ENCODE results near the gene TTC27. TPM values are rescaled to one million over a fixed set of nuclear protein-coding genes. Genes with fewer than 3 reads are reported as not detected.

Gene TTC27
- total RNA-seq, 1 donor, result 10.8 TPM

GRCh38 chr2:32641180-32641579, 13.3 kb downstream of the TTC27 start:
- Histone ChIP-seq H3K9me3 (ENCODE audit: low read depth, low read length) (no peaks in the 10 kb centered on the region), H3K4me1 (ENCODE audit: insufficient read depth, low read length) (no peaks in the 10 kb centered on the region), H3K27me3 (ENCODE audit: insufficient read depth, low read length) (no peaks in the 10 kb centered on the region), H3K4me3 (ENCODE audit: low read length) (no peak overlapping the region)

- no peaks in the 10 kb centered on the region for H3K27me3 ChIP-seq (ENCODE audit: insufficient read depth, low read length)
- no peak overlapping the region for H3K4me3 ChIP-seq (ENCODE audit: low read length)
- no peaks in the 10 kb centered on the region for H3K4me1 ChIP-seq (ENCODE audit: insufficient read depth, low read length)
- no peaks in the 10 kb centered on the region for H3K9me3 ChIP-seq (ENCODE audit: low read depth, low read length)
Measured at GRCh38 chr2:32647180-32647651, 19.4 kb downstream of the TTC27 start.

DNA sequence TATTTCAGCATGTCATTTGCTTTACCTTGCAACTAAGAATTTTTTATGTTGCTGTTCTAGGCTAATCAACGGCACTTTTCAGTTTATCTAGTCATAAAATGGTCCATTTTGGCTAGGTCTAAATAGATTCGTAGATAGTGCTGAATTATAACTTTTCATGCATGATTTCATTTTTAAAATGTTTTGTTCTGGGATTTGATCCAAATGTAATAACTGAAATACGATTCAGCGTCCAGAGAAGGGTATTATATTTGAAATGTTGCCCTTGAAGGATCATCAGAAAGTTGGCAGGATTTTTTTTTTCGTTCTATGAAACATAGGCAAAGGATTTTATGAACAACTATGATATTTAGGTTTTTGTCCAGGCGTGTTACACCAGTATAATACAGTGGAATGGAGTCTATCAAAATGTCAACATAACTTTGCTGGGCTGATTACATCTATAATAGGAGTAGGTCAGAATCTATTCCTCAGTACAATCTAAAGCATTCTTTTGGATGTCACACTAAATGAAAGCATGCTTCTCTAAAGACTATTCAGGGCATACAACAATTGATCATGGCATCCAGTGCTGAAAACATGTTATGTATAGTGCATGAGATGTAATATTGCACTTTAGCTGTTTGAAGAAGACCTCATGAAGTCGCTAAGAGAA, 24.8 kb downstream of the TTC27 start:
- Histone ChIP-seq H3K27me3 (ENCODE audit: insufficient read depth, low read length) (no peaks in the 10 kb centered on the region), H3K9me3 (ENCODE audit: low read depth, low read length) (no peaks in the 10 kb centered on the region), H3K4me1 (ENCODE audit: insufficient read depth, low read length) (no peaks in the 10 kb centered on the region), H3K4me3 (ENCODE audit: low read length) (no peak overlapping the region)

DNA sequence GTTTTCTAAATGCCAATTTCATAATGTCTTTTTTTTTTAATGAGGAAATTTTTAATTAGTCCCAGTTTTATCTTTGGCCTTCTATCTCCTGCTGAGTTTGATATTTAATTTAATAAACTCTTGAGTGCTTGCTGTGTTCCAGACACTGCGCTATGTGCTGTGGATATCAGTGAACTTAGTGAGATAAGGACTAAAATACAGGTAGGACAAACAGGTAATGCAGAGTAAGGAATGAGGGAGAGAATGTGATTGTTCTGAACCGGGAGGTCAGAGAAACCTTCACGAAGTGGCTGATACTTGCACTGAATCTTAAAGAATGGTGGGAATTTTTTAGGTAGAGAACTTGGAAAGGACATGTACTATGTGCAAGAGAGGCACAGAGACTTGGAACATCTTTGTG, 28.2 kb downstream of the TTC27 start:
- Histone ChIP-seq H3K27me3 (ENCODE audit: insufficient read depth, low read length) (no peaks in the 10 kb centered on the region), H3K9me3 (ENCODE audit: low read depth, low read length) (no peaks in the 10 kb centered on the region), H3K4me1 (ENCODE audit: insufficient read depth, low read length) (no peaks in the 10 kb centered on the region), H3K4me3 (ENCODE audit: low read length) (no peak overlapping the region)

DNA sequence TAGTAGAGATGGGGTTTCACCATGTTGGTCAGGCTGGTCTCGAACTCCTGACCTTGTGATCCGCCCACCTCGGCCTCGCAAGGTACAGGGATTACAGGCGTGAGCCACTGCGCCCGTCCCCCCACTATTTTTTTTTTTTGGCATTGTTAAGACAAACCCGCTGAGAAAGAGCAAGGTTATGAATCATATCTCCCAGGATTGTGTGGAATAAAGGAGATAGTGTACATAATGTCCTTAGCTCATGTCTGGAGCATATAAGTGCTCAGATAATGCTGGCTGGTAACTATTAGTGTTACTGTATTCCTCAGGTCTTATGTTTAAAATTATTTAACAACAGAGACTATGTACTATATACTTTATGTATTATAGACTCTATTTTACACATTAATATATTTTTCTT, 36.0 kb downstream of the TTC27 start:
- no peaks in the 10 kb centered on the region for H3K9me3 ChIP-seq (ENCODE audit: low read depth, low read length)
- no peaks in the 10 kb centered on the region for H3K4me1 ChIP-seq (ENCODE audit: insufficient read depth, low read length)
- H3K4me3 ChIP-seq (ENCODE audit: low read length), result no peak overlapping the region
- H3K27me3 ChIP-seq (ENCODE audit: insufficient read depth, low read length), result no peaks in the 10 kb centered on the region

GRCh38 chr2:32666704-32667103, 38.9 kb downstream of the TTC27 start:
- no peaks in the 10 kb centered on the region for H3K9me3 ChIP-seq (ENCODE audit: low read depth, low read length)
- H3K4me1 ChIP-seq (ENCODE audit: insufficient read depth, low read length), result no peaks in the 10 kb centered on the region
- H3K4me3 ChIP-seq (ENCODE audit: low read length), result no peak overlapping the region
- H3K27me3 ChIP-seq (ENCODE audit: insufficient read depth, low read length), result no peaks in the 10 kb centered on the region

DNA sequence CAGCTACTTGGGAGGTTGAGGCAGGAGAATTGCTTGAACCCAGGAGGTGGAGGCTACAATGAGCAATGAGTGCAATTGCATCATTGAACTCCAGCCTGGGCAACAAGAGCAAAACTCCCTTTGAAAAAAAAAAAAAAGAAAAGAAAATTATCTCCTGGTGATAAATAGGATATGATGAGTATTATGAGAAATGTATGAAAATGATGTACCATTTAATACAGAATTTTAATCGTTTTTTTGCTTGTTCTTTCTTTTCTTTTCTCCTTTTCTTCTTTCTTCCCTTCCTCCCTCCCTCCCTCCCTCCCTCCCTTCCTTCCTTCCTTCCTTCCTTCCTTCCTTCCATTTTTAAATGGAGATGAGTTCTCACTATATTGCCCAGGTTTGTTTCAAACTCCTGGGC, 40.4 kb downstream of the TTC27 start:
- Histone ChIP-seq H3K4me1 (ENCODE audit: insufficient read depth, low read length) (no peaks in the 10 kb centered on the region), H3K27me3 (ENCODE audit: insufficient read depth, low read length) (no peaks in the 10 kb centered on the region), H3K4me3 (ENCODE audit: low read length) (no peak overlapping the region), H3K9me3 (ENCODE audit: low read depth, low read length) (no peaks in the 10 kb centered on the region)

GRCh38 chr2:32671885-32672533, 44.2 kb downstream of the TTC27 start:
- no peaks in the 10 kb centered on the region for H3K4me1 ChIP-seq (ENCODE audit: insufficient read depth, low read length)
- no peak overlapping the region for H3K4me3 ChIP-seq (ENCODE audit: low read length)
- no peaks in the 10 kb centered on the region for H3K27me3 ChIP-seq (ENCODE audit: insufficient read depth, low read length)
- no peaks in the 10 kb centered on the region for H3K9me3 ChIP-seq (ENCODE audit: low read depth, low read length)

- Histone ChIP-seq H3K4me3 (ENCODE audit: low read length) (no peak overlapping the region), H3K4me1 (ENCODE audit: insufficient read depth, low read length) (no peaks in the 10 kb centered on the region), H3K27me3 (ENCODE audit: insufficient read depth, low read length) (no peaks in the 10 kb centered on the region), H3K9me3 (ENCODE audit: low read depth, low read length) (no peaks in the 10 kb centered on the region)
Measured at GRCh38 chr2:32678825-32679224, 51.0 kb downstream of the TTC27 start.

DNA sequence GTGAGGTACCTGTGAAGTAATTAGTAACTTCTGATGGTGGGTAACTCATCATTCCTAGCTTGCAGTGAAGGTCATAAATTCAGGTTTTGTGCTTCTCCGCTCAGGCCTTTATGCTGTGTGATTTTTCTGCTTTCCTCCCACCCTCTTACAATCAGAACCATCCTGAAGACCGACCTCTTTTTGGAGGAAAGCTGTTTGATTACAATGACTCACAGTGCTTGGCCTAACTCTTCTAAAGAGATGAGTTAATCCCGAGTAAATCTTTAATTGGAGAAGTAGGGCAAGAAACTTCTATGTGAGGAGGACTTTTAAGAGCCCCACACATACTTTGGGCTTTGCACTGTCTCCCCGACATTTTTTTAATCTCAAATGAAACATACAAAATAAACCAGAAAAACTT, 53.1 kb downstream of the TTC27 start:
- no peaks in the 10 kb centered on the region for H3K9me3 ChIP-seq (ENCODE audit: low read depth, low read length)
- no peaks in the 10 kb centered on the region for H3K4me1 ChIP-seq (ENCODE audit: insufficient read depth, low read length)
- no peaks in the 10 kb centered on the region for H3K27me3 ChIP-seq (ENCODE audit: insufficient read depth, low read length)
- no peak overlapping the region for H3K4me3 ChIP-seq (ENCODE audit: low read length)

- H3K4me3 ChIP-seq (ENCODE audit: low read length), result no peak overlapping the region
- H3K27me3 ChIP-seq (ENCODE audit: insufficient read depth, low read length), result no peaks in the 10 kb centered on the region
- H3K9me3 ChIP-seq (ENCODE audit: low read depth, low read length), result no peaks in the 10 kb centered on the region
- no peaks in the 10 kb centered on the region for H3K4me1 ChIP-seq (ENCODE audit: insufficient read depth, low read length)
Measured at GRCh38 chr2:32683520-32684086, 55.8 kb downstream of the TTC27 start.

DNA sequence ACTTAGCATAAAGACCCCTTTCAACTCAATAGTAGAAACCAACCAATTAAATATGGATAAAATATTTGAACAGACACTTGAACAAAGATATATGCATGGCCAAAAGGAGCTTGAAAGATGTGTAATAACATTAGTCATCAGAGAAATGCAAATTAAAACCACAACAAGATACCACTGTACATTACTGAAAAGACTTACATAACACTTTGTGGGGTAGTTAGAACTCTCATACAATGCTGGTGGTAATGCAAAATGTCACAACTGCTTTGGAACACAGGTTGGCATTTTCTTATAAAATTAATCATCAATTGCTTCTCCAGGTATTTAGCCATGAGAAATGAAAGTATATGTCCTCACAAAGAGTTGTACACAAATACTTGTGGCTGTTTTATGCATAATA, 60.7 kb downstream of the TTC27 start:
- no peaks in the 10 kb centered on the region for H3K4me1 ChIP-seq (ENCODE audit: insufficient read depth, low read length)
- no peak overlapping the region for H3K4me3 ChIP-seq (ENCODE audit: low read length)
- H3K27me3 ChIP-seq (ENCODE audit: insufficient read depth, low read length), result no peaks in the 10 kb centered on the region
- H3K9me3 ChIP-seq (ENCODE audit: low read depth, low read length), result no peaks in the 10 kb centered on the region

DNA sequence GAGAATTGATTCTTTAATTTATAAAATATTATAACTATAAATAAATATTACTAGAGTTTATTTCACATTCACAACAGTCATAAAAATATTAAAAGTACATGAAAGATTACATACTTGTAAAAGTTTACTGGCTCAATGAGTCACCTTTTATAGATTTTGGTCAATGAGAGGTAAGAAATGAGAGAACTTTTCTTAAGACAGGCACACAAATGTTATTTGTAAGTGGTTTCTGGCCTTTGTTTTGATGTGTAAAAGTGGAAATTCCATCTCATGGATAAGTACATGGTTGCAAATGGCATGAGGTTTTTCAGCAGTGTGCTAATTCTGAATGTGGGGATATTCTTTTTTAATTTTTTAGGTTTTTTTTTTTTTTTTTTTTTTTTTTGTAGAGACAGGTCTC, 63.8 kb downstream of the TTC27 start:
- H3K4me3 ChIP-seq (ENCODE audit: low read length), result no peak overlapping the region
- no peaks in the 10 kb centered on the region for H3K27me3 ChIP-seq (ENCODE audit: insufficient read depth, low read length)
- H3K4me1 ChIP-seq (ENCODE audit: insufficient read depth, low read length), result no peaks in the 10 kb centered on the region
- no peaks in the 10 kb centered on the region for H3K9me3 ChIP-seq (ENCODE audit: low read depth, low read length)

DNA sequence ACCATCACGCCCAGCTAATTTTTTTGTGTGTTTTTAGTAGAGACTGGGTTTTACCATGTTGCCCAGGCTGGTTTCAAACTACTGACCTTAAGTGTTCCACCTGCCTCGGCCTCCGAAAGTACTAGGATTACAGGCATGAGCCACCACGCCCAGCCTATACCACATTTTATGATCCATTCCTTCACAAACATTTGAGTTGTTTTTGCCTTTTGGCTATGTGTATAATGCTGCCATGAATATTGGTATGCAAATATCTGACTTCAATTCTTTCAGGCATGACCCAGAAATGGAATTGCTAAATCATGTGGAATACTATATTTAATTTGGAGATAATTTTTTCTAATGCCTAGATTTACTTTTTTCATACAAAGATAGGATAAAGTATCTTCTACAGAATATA, 68.6 kb downstream of the TTC27 start:
- Histone ChIP-seq H3K4me1 (ENCODE audit: insufficient read depth, low read length) (no peaks in the 10 kb centered on the region), H3K9me3 (ENCODE audit: low read depth, low read length) (no peaks in the 10 kb centered on the region), H3K4me3 (ENCODE audit: low read length) (no peak overlapping the region), H3K27me3 (ENCODE audit: insufficient read depth, low read length) (no peaks in the 10 kb centered on the region)

DNA sequence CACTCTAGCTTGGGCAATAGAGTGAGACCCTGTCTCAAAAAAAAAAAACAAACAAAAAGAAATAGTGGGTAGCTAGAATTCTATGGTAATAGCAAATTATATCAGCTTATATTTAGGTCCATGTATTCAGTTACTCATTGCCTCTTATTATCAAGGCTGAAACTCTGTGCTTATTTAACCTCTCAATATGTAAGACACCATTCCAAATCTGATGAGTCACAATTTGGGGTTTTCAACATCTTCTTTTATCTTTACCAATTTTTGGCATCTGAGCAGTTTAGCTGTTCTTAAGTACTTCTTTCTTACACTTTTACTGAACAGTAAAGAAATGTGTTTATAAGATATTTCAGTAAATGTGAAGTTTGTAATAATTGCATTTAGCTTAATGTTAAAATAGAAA, 69.3 kb downstream of the TTC27 start:
- Histone ChIP-seq H3K4me1 (ENCODE audit: insufficient read depth, low read length) (no peaks in the 10 kb centered on the region), H3K27me3 (ENCODE audit: insufficient read depth, low read length) (no peaks in the 10 kb centered on the region), H3K4me3 (ENCODE audit: low read length) (no peak overlapping the region), H3K9me3 (ENCODE audit: low read depth, low read length) (no peaks in the 10 kb centered on the region)

- Histone ChIP-seq H3K4me3 (ENCODE audit: low read length) (no peak overlapping the region), H3K27me3 (ENCODE audit: insufficient read depth, low read length) (no peaks in the 10 kb centered on the region), H3K4me1 (ENCODE audit: insufficient read depth, low read length) (no peaks in the 10 kb centered on the region), H3K9me3 (ENCODE audit: low read depth, low read length) (no peaks in the 10 kb centered on the region)
Measured at GRCh38 chr2:32699151-32699550, 71.3 kb downstream of the TTC27 start.

Data from mononuclear cell (primary cell).